Adrenal gland (tissue), 12 donors: Measurements from ENCODE around the gene DIP2A. TPM values are rescaled to one million over a fixed set of nuclear protein-coding genes. Genes with fewer than 3 reads are reported as not detected.
A peak's percentile ranks its signal among the peaks of the same experiment; 100 is the strongest.

ENCODE experiments used
- DNase-seq, 7 donors: peaks; one replicate each; pipeline ENCODE4 v3.0.0-alpha.2; 2019 to 2020
- H3K27ac ChIP-seq, 5 donors: fragments of 200-600 bp; sonication (generic) in 4 of 5; 1 replicate in 3 of 5; 2 replicates in 2 of 5; pipeline versions ENCODE4 v1.5.1 to v1.8.0; 2016 to 2020; ENCODE audit warnings: mild to moderate bottlenecking in 1 of 5
- H3K27me3 ChIP-seq: fragments of 200-600 bp; 2 replicates; pipeline ENCODE4 v1.8.0; 2021
- H3K36me3 ChIP-seq, 2 donors: fragments of 200-600 bp; replicated peaks in 1 of 2; 1 replicate in 1 of 2; 2 replicates in 1 of 2; pipeline versions ENCODE4 v1.5.1 to v1.8.0; 2018 to 2022
- H3K4me1 ChIP-seq, 2 donors: fragments of 200-600 bp; replicated peaks in 1 of 2; 1 replicate in 1 of 2; 2 replicates in 1 of 2; pipeline versions ENCODE4 v1.5.1 to v1.8.0; 2018 to 2021
- H3K4me3 ChIP-seq, 4 donors: fragments of 200-600 bp; sonication (generic) in 3 of 4; one replicate each; pipeline ENCODE4 v1.5.1; 2016 to 2018
- H3K9me3 ChIP-seq, 3 donors: fragments of 200-600 bp; sonication (generic) in 1 of 3; replicated peaks in 1 of 3; 1 replicate in 2 of 3; 2 replicates in 1 of 3; pipeline versions ENCODE4 v1.5.1 to v1.8.0; 2016 to 2021
- CTCF ChIP-seq, 6 experiments: fragments of 450-650 bp in 4 of 6; fragments of 200-600 bp in 2 of 6; sonication (generic) in 1 of 6; IDR thresholded peaks; 1 replicate in 5 of 6; 2 replicates in 1 of 6; pipeline versions ENCODE4 v1.5.1 to v1.8.0; 2016 to 2021; ENCODE audit warnings: antibody characterized with exemption in 6 of 6, mild to moderate bottlenecking in 2 of 6, moderate library complexity in 1 of 6
- POLR2A ChIP-seq, 2 donors: fragments of 450-650 bp; IDR thresholded peaks; one replicate each; pipeline ENCODE4 v1.6.1; 2017; ENCODE audit warnings: antibody characterized with exemption in 2 of 2, mild to moderate bottlenecking in 2 of 2, moderate library complexity in 1 of 2
- WGBS, 4 donors: extraction: QIAGEN DNeasy Blood & Tissue Kit in 2 of 4; methylation state at CpG; one replicate each; pipeline versions ENCODE4 v1.1.5 to v1.1.7; 2013 to 2017; 5-methylcytosine and 5-hydroxymethylcytosine counted together
- intact Hi-C, 2 donors: fragments of 100-400 bp; cut with DNase I; formaldehyde crosslinking; loops; one replicate each; pipeline versions ENCODE4 v1.14.1 to v1.15.0; 2022 to 2023
- polyA plus RNA-seq, 3 donors: library from polyadenylated mRNA; stranded (reverse); fragments of 200-250 nt in 2 of 3; fragments of 350-450 nt in 1 of 3; fragmentation: Illumina TruSeq in 1 of 3; extraction: RNeasy Lipid Tissue Mini Kit (QIAGEN cat#74804) in 1 of 3; gene quantifications; one replicate each; pipeline ENCODE4 v1.2.3, GENCODE V29; 2013 to 2014
- total RNA-seq, 9 donors: library from RNA; depleted of rRNA in 4 of 9; stranded (reverse); fragments of >200 nt in 4 of 9; fragments of 120-200 nt in 1 of 9; fragmentation: NEBNext Ultra II Directional in 1 of 9; extraction: Animal tissue kit (Norgen Biotek cat#: 25700) in 1 of 9; gene quantifications; one replicate each; pipeline versions ENCODE4 v1.1.0 to v1.2.4, GENCODE V29; 2013 to 2023
- donor health status: healthy with polysubstance abuse.
- donor health status: Bipolar disorder and iron deficiency.
- donor health status: DM: yes; HTN: yes; CAD: no.
- donor health status: DM: no; HTN: no; CAD: no.
- donor health status: DM: no; HTN: no; CAD: no.
- donor health status: DM: yes; HTN: yes; CAD: no.

The DIP2A gene
- total and polyA plus RNA-seq, 12 donors: 22.0 to 61.7 (median 35.4) TPM

DNA sequence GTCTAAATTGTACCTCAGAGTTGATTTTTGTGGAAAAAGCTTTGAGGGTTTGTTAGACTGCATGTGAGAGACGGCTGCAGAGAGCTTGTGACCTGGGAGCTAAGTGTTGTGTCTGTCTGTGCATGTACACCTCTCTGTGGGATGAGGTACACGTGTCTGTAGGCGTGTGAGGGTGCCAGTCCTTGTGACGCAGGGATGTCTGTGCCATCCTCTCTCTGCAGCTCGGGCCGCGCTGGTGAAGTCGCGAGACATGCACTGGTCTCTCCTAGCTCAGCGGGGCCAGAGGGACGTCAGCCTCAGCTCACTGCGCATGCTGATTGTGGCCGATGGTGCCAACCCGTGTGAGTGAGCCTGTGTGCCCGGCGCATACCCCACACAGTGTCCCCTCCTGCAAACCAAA, 79.6 kb downstream of the DIP2A start:
- H3K4me3 ChIP-seq: no peak overlapping the region
- H3K27me3 ChIP-seq: no peaks in the 10 kb centered on the region
- DNase-seq: peak in 2 of 7 donors; percentile 12 to 43
- WGBS, 4 donors: 94 to 96% (median 96%) methylated on average over 8 to 16 of the region's 16 CpGs
- no peaks in the 10 kb centered on the region for H3K4me1 ChIP-seq
- no peaks in the 10 kb centered on the region for H3K9me3 ChIP-seq
- TF ChIP-seq CTCF (IDR thresholded peaks at IDR 0.05) (no peak), POLR2A (IDR thresholded peaks at IDR 0.05) (no peak)
- no peak overlapping the region for H3K27ac ChIP-seq
- intact Hi-C loops: no loop called here
- peaks cover 0 to 93% of the 10 kb centered on the region in 2 donors for H3K36me3 ChIP-seq

DNA sequence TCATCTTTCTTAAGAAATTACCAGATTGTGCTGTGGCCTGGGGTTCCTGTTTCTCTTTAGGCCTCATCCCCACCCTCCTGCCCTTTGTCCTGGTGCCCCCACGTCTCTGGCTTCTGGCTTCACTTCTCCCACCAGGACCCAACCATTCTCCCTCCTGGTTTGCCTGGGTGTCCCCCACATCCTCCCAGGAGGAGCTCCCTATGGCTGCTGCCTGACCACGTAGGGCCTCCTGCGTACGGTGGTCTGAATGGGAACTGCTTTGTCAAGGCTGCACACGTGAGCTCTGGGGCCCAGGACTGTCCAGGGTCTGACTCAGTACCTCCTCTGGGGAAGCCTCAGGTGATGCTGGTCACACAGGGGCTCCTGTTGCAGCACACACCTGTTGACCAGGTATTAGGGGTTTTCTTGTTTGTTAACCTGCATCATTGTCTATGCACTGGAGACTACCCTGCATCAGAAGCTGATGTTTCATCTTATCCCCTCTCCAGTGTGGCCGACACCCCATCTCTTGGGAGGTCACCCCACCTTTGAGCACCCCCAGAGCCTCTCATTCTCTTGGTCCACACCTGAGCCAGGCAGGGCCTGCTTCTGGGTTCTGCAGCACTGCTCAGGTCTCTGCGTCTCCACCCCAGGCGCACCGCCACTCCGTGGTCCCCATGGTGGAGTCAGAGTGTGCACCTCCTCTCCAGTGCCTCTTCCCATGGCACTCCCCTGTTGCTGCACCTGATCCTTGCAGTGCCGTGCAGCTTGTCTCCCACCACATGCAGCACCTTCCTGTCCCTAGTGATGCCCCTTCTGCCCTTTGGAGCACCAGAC, 80.4 kb downstream of the DIP2A start:
- Histone ChIP-seq H3K27me3 (no peaks in the 10 kb centered on the region), H3K9me3 (no peaks in the 10 kb centered on the region), H3K36me3 (peaks cover 0 to 91% of the 10 kb centered on the region in 2 donors), H3K4me3 (no peak overlapping the region), H3K4me1 (no peaks in the 10 kb centered on the region), H3K27ac (no peak overlapping the region)
- DNase-seq: peak in 1 of 7 donors; percentile 44
- WGBS, 4 donors: 91 to 95% (median 93%) methylated on average over 7 to 11 of the region's 11 CpGs
- no peak for TF ChIP-seq CTCF (IDR thresholded peaks at IDR 0.05)
- no peak for TF ChIP-seq POLR2A (IDR thresholded peaks at IDR 0.05)
- intact Hi-C loops: no loop called here

DNA sequence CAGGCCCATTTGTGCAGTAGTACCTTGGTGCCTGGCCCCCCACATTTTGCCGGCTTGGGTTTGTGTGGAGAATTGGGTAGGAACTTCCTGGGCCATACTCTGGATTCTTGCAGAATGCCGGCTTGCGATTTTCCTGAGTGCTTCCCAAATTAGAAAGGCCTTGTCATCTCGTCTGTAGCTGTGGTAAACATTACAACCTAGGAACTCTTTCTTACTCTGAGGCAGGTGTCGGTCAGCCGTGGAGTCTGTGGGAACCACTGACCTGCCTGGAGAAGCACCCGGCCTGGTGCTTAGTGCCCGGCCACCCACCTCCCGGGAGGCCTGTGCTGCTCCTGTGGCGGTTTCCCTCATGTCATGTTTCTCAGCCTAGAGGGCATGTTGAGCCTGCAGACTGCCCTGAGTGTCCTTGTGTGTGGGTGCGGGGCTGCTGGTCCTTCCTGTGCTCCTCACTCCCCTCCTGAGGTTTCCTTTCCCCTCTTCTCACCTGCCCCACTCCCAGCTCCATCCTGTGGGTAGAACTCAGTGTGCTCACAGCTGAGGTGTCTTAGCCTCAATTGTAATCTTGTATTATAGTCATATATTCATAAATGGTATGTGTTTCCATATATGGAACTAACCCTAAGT, 81.5 kb downstream of the DIP2A start:
- H3K27me3 ChIP-seq: no peaks in the 10 kb centered on the region
- no peaks in the 10 kb centered on the region for H3K9me3 ChIP-seq
- TF ChIP-seq CTCF (IDR thresholded peaks at IDR 0.05): no peak
- no peak for TF ChIP-seq POLR2A (IDR thresholded peaks at IDR 0.05)
- no peaks in the 10 kb centered on the region for H3K4me1 ChIP-seq
- intact Hi-C loops: no loop called here
- H3K36me3 ChIP-seq: peaks cover 0 to 86% of the 10 kb centered on the region in 2 donors
- H3K4me3 ChIP-seq: no peak overlapping the region
- DNase-seq: peak in 1 of 7 donors; percentile 45
- 89 to 98% (median 93%) methylated on average over 4 to 11 of the region's 11 CpGs for WGBS, 4 donors
- no peak overlapping the region for H3K27ac ChIP-seq

GRCh38 chr21:46542588-46543124, 84.0 kb downstream of the DIP2A start:
- intact Hi-C loops: no loop called here
- 86 to 94% (median 88%) methylated on average over 8 of the region's 8 CpGs; no CpG with 5 or more reads in 1 of the 4 donors for WGBS, 4 donors
- peak in 2 of 7 donors; percentile 6 to 39 for DNase-seq
- H3K9me3 ChIP-seq: no peaks in the 10 kb centered on the region
- TF ChIP-seq CTCF (IDR thresholded peaks at IDR 0.05) (no peak), POLR2A (IDR thresholded peaks at IDR 0.05) (no peak)
- H3K27ac ChIP-seq: no peak overlapping the region
- no peaks in the 10 kb centered on the region for H3K4me1 ChIP-seq
- peaks cover 0 to 90% of the 10 kb centered on the region in 2 donors for H3K36me3 ChIP-seq
- no peaks in the 10 kb centered on the region for H3K27me3 ChIP-seq
- H3K4me3 ChIP-seq: no peak overlapping the region
